PFSK-1 (cell line): Measurements from ENCODE around the gene PLSCR3.

Experiments
- FOXP2 ChIP-seq: optimal IDR thresholded peaks from 2 replicates; pipeline ENCODE3; 2011; ENCODE audit warnings: borderline replicate concordance, control low read depth, inconsistent platforms; ENCODE audit not compliant: insufficient read depth; ENCODE audit errors: extremely low read length, extremely low read depth
- POLR2AphosphoS5 ChIP-seq: IDR thresholded peaks from 2 replicates; pipeline ENCODE4 v1.6.1; 2012; ENCODE audit warnings: low read depth, mild to moderate bottlenecking, control low read depth, low read length, moderate library complexity
- SIN3A ChIP-seq: IDR thresholded peaks from 2 replicates; pipeline ENCODE4 v1.6.1; 2012; ENCODE audit warnings: mild to moderate bottlenecking, low read length, moderate library complexity, borderline replicate concordance; ENCODE audit not compliant: insufficient read depth
- TAF1 ChIP-seq: IDR thresholded peaks from 2 replicates; pipeline ENCODE4 v1.6.1; 2012; ENCODE audit warnings: low read length, control low read depth, borderline replicate concordance; ENCODE audit not compliant: insufficient read depth
- TF ChIP-seq, protein P1 (sequence below), 2 experiments: IDR thresholded peaks; 2 replicates each; pipeline versions ENCODE4 v1.6.1 to v1.8.0; 2011 to 2012; ENCODE audit warnings: low read depth in 2 of 2, low read length in 2 of 2, control low read depth in 1 of 2, inconsistent platforms in 1 of 2, mild to moderate bottlenecking in 1 of 2, moderate library complexity in 1 of 2; ENCODE audit not compliant: insufficient read depth in 1 of 2

- TF ChIP-seq, protein P1, sequence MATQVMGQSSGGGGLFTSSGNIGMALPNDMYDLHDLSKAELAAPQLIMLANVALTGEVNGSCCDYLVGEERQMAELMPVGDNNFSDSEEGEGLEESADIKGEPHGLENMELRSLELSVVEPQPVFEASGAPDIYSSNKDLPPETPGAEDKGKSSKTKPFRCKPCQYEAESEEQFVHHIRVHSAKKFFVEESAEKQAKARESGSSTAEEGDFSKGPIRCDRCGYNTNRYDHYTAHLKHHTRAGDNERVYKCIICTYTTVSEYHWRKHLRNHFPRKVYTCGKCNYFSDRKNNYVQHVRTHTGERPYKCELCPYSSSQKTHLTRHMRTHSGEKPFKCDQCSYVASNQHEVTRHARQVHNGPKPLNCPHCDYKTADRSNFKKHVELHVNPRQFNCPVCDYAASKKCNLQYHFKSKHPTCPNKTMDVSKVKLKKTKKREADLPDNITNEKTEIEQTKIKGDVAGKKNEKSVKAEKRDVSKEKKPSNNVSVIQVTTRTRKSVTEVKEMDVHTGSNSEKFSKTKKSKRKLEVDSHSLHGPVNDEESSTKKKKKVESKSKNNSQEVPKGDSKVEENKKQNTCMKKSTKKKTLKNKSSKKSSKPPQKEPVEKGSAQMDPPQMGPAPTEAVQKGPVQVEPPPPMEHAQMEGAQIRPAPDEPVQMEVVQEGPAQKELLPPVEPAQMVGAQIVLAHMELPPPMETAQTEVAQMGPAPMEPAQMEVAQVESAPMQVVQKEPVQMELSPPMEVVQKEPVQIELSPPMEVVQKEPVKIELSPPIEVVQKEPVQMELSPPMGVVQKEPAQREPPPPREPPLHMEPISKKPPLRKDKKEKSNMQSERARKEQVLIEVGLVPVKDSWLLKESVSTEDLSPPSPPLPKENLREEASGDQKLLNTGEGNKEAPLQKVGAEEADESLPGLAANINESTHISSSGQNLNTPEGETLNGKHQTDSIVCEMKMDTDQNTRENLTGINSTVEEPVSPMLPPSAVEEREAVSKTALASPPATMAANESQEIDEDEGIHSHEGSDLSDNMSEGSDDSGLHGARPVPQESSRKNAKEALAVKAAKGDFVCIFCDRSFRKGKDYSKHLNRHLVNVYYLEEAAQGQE (IDR thresholded peaks at IDR 0.05; ENCODE audit: insufficient read depth in 1 of 2, low read depth in 2 of 2, low read length in 2 of 2) = 0 out of 4 replicates have a peak, but pooled peaks of 1 of the 2 experiments have one; percentile 8
- TF ChIP-seq TAF1 (peak; percentile 65; the same call in 1 of the 2 replicates), POLR2AphosphoS5 (peak; percentile 77), SIN3A (peak; percentile 36; the same call in 1 of the 2 replicates), FOXP2 (peak; percentile 10)
Observed at GRCh38 chr17:7351665-7352502, 42.4 kb downstream of the PLSCR3 start, which contains the start of gene KCTD11.
